Muscle layer of duodenum (tissue), 2 donors: ENCODE results near the gene HDAC1.
"Not testable (repeated sequence)": the region's sequence is repeated elsewhere in the genome, so short reads cannot be mapped to it uniquely, and the experiment has no call there.

ENCODE experiments used
- H3K27ac ChIP-seq: one replicate; pipeline ENCODE4 v1.7.0; 2013; ENCODE audit warnings: mild to moderate bottlenecking, low read length
- H3K27me3 ChIP-seq: one replicate; pipeline ENCODE4 v1.7.0; 2013; ENCODE audit warnings: low read depth, mild to moderate bottlenecking, control low read depth, low read length
- H3K36me3 ChIP-seq, 2 donors: one replicate each; pipeline ENCODE4 v1.7.0; 2013; ENCODE audit warnings: low read length in 2 of 2, control low read depth in 1 of 2, mild to moderate bottlenecking in 1 of 2; ENCODE audit not compliant: insufficient read depth in 2 of 2, control insufficient read depth in 1 of 2
- H3K4me1 ChIP-seq, 2 donors: one replicate each; pipeline ENCODE4 v1.7.0; 2013; ENCODE audit warnings: low read length in 2 of 2, mild to moderate bottlenecking in 2 of 2, control low read depth in 1 of 2, moderate library complexity in 1 of 2; ENCODE audit not compliant: insufficient read depth in 2 of 2, control insufficient read depth in 1 of 2
- H3K4me3 ChIP-seq, 2 donors: one replicate each; pipeline ENCODE4 v1.7.0; 2013; ENCODE audit warnings: low read length in 2 of 2, low read depth in 1 of 2, mild to moderate bottlenecking in 1 of 2
- H3K9me3 ChIP-seq, 2 donors: one replicate each; pipeline ENCODE4 v1.7.0; 2013; ENCODE audit warnings: low read length in 2 of 2, control low read depth in 1 of 2, mild to moderate bottlenecking in 1 of 2; ENCODE audit not compliant: control insufficient read depth in 1 of 2
- donor health status: healthy.

HDAC1 gene

GRCh38 chr1:32276032-32276782 is 15.7 kb upstream of the HDAC1 start:
- Histone ChIP-seq H3K27ac (no peak overlapping the region), H3K27me3 (peaks cover 9% of the 10 kb centered on the region), H3K36me3 (no peaks in the 10 kb centered on the region), H3K4me3 (no peak overlapping the region), H3K9me3 (no peaks in the 10 kb centered on the region), H3K4me1 (no peaks in the 10 kb centered on the region)

GRCh38 chr1:32284777-32285176 is 7.1 kb upstream of the HDAC1 start:
- H3K36me3 ChIP-seq, H3K4me1 ChIP-seq, H3K4me3 ChIP-seq, H3K27me3 ChIP-seq, H3K9me3 ChIP-seq, H3K27ac ChIP-seq: not testable (repeated sequence)

- H3K27me3 ChIP-seq: no peaks in the 10 kb centered on the region
- no peaks in the 10 kb centered on the region for H3K4me1 ChIP-seq
- H3K27ac ChIP-seq: no peak overlapping the region
- no peaks in the 10 kb centered on the region for H3K36me3 ChIP-seq
- no peak overlapping the region for H3K4me3 ChIP-seq
- H3K9me3 ChIP-seq: no peaks in the 10 kb centered on the region
These were observed 6.2 kb upstream of the HDAC1 start for GRCh38 chr1:32285658-32286057.

- Histone ChIP-seq H3K9me3 (no peaks in the 10 kb centered on the region), H3K36me3 (no peaks in the 10 kb centered on the region)
These were observed 5.1 kb upstream of the HDAC1 start for GRCh38 chr1:32286763-32287162.

GRCh38 chr1:32289256-32289655 is 2.6 kb upstream of the HDAC1 start:
- H3K4me1 ChIP-seq: peaks cover 0 to 10% of the 10 kb centered on the region in 2 donors
- no peaks in the 10 kb centered on the region for H3K9me3 ChIP-seq
- no peak overlapping the region for H3K4me3 ChIP-seq
- H3K27ac ChIP-seq: no peak overlapping the region
- no peaks in the 10 kb centered on the region for H3K27me3 ChIP-seq
- no peaks in the 10 kb centered on the region for H3K36me3 ChIP-seq

More at GRCh38 chr1:32286763-32287162, 5.1 kb upstream of the HDAC1 start:
- H3K4me1 ChIP-seq: no peaks in the 10 kb centered on the region
- no peak overlapping the region for H3K27ac ChIP-seq
- no peaks in the 10 kb centered on the region for H3K27me3 ChIP-seq
- H3K4me3 ChIP-seq: no peak overlapping the region

GRCh38 chr1:32291145-32291707 is 657 bp upstream of the HDAC1 start:
- peaks cover 0 to 10% of the 10 kb centered on the region in 2 donors for H3K4me1 ChIP-seq
- no peaks in the 10 kb centered on the region for H3K27me3 ChIP-seq
- peak overlapping the region; percentile 85 for H3K27ac ChIP-seq
- H3K9me3 ChIP-seq: no peaks in the 10 kb centered on the region
- peak overlapping the region; percentile 88 to 97 for H3K4me3 ChIP-seq
- no peaks in the 10 kb centered on the region for H3K36me3 ChIP-seq

- peaks cover 0 to 14% of the 10 kb centered on the region in 2 donors for H3K36me3 ChIP-seq
- not testable (repeated sequence) for H3K27me3 ChIP-seq, H3K4me1 ChIP-seq
These were observed 6.3 kb downstream of the HDAC1 start for GRCh38 chr1:32298211-32298610.

GRCh38 chr1:32299327-32299726 is 7.4 kb downstream of the HDAC1 start:
- Histone ChIP-seq H3K36me3 (peaks cover 8 to 25% of the 10 kb centered on the region in 2 donors), H3K4me1 (no peaks in the 10 kb centered on the region), H3K9me3 (no peaks in the 10 kb centered on the region), H3K27me3 (no peaks in the 10 kb centered on the region), H3K27ac (no peak overlapping the region), H3K4me3 (no peak overlapping the region)

More at GRCh38 chr1:32298211-32298610, 6.3 kb downstream of the HDAC1 start:
- not testable (repeated sequence) for H3K27ac ChIP-seq, H3K4me3 ChIP-seq, H3K9me3 ChIP-seq

- H3K4me3 ChIP-seq: no peak overlapping the region
- H3K27ac ChIP-seq: no peak overlapping the region
- no peaks in the 10 kb centered on the region for H3K9me3 ChIP-seq
- H3K27me3 ChIP-seq: no peaks in the 10 kb centered on the region
- peaks cover 12 to 40% of the 10 kb centered on the region in 2 donors for H3K36me3 ChIP-seq
- no peaks in the 10 kb centered on the region for H3K4me1 ChIP-seq
These were observed 11.5 kb downstream of the HDAC1 start for GRCh38 chr1:32303358-32303757.

- H3K27me3 ChIP-seq: no peaks in the 10 kb centered on the region
- H3K4me3 ChIP-seq: no peak overlapping the region
- H3K36me3 ChIP-seq: peaks cover 12 to 40% of the 10 kb centered on the region in 2 donors
- no peaks in the 10 kb centered on the region for H3K4me1 ChIP-seq
- no peaks in the 10 kb centered on the region for H3K9me3 ChIP-seq
- no peak overlapping the region for H3K27ac ChIP-seq
These were observed 12.2 kb downstream of the HDAC1 start for GRCh38 chr1:32303997-32304622.

- Histone ChIP-seq H3K4me1 (no peaks in the 10 kb centered on the region), H3K4me3 (no peak overlapping the region), H3K36me3 (peaks cover 12 to 40% of the 10 kb centered on the region in 2 donors), H3K9me3 (no peaks in the 10 kb centered on the region), H3K27ac (no peak overlapping the region), H3K27me3 (no peaks in the 10 kb centered on the region)
These were observed 13.4 kb downstream of the HDAC1 start for GRCh38 chr1:32305310-32305709.
